HepG2 (cell line): ENCODE data around the gene STKLD1. TPM values are rescaled to one million over a fixed set of nuclear protein-coding genes. Genes with fewer than 3 reads are reported as not detected.

Experiments
- ATF1 ChIP-seq: IDR thresholded peaks from 2 replicates; pipeline ENCODE4 v1.6.1; 2016; ENCODE audit warnings: mild to moderate bottlenecking, control low read depth
- DNMT3B ChIP-seq: conservative IDR thresholded peaks from 2 replicates; pipeline ENCODE4 v1.6.1; 2016; ENCODE audit warnings: missing biosample characterization, control low read depth
- HMG20B ChIP-seq: conservative IDR thresholded peaks from 2 replicates; pipeline ENCODE4 v1.6.1; 2016; ENCODE audit warnings: missing genetic modification reagents, missing compliant biosample characterization
- IKZF4 ChIP-seq: sonication (generic); formaldehyde crosslinking; IDR thresholded peaks from 2 replicates; pipeline ENCODE4 v1.5.1; 2020; ENCODE audit warnings: borderline replicate concordance, mild to moderate bottlenecking, low read depth, missing genetic modification reagents; ENCODE audit errors: not compliant biosample characterization
- MBD4 ChIP-seq: IDR thresholded peaks from 2 replicates; pipeline ENCODE4 v1.6.1; 2012; ENCODE audit warnings: low read length, inconsistent platforms, borderline replicate concordance
- MXI1 ChIP-seq: IDR thresholded peaks from 3 replicates; pipeline ENCODE4 v1.6.1; 2012; ENCODE audit warnings: low read depth, low read length, inconsistent platforms, borderline replicate concordance
- PAF1 ChIP-seq: IDR thresholded peaks from 2 replicates; pipeline ENCODE4 v1.6.1; 2016; ENCODE audit warnings: missing genetic modification reagents, missing compliant biosample characterization
- TCF12 ChIP-seq, 2 experiments: fragments of 450-650 bp in 1 of 2; sonication (generic) in 1 of 2; formaldehyde crosslinking in 1 of 2; IDR thresholded peaks; 2 replicates each; pipeline versions ENCODE4 v1.6.1 to v1.8.0; 2017 to 2022; ENCODE audit warnings: antibody characterized with exemption in 1 of 2, mild to moderate bottlenecking in 1 of 2, missing genetic modification reagents in 1 of 2, moderate library complexity in 1 of 2
- ZMAT3 ChIP-seq: sonication (generic); formaldehyde crosslinking; conservative IDR thresholded peaks from 2 replicates; pipeline ENCODE4 v1.7.0; 2021; ENCODE audit warnings: missing genetic modification reagents
- ZNF382 ChIP-seq: sonication (generic); formaldehyde crosslinking; IDR thresholded peaks from 2 replicates; pipeline ENCODE4 v1.5.0; 2020; ENCODE audit warnings: missing genetic modification reagents, mild to moderate bottlenecking, borderline replicate concordance
- ZNF510 ChIP-seq: sonication (generic); formaldehyde crosslinking; IDR thresholded peaks from 2 replicates; pipeline ENCODE4 v1.4.0; 2020; ENCODE audit warnings: low read depth, mild to moderate bottlenecking, missing genetic modification reagents
- ZNF558 ChIP-seq: sonication (generic); formaldehyde crosslinking; IDR thresholded peaks from 2 replicates; pipeline ENCODE4 v1.9.0; 2022; ENCODE audit warnings: mild to moderate bottlenecking, missing genetic modification reagents, borderline replicate concordance
- ZNF652 ChIP-seq: IDR thresholded peaks from 2 replicates; pipeline ENCODE4 v1.6.1; 2016; ENCODE audit warnings: low read depth, borderline replicate concordance
- polyA plus RNA-seq, 8 experiments: library from polyadenylated mRNA; depleted of rRNA in 3 of 8; stranded (reverse) in 7 of 8; unstranded in 1 of 8; fragments of >200 nt; fragmentation: Illumina TruSeq in 4 of 8; extraction: Trizol in 4 of 8; gene quantifications; 2 replicates each; pipeline versions ENCODE4 v1.2.1 to v1.2.3, GENCODE V29; 2011 to 2016; ENCODE audit warnings: low read depth in 4 of 8, missing spikeins in 1 of 8, mixed read lengths in 1 of 8; ENCODE audit not compliant: insufficient read depth in 1 of 8
- total RNA-seq, 5 experiments: library from RNA; depleted of rRNA; stranded (reverse); fragments of >200 nt; fragmentation: Illumina TruSeq; extraction: Trizol; gene quantifications; 2 replicates each; pipeline ENCODE4 v1.2.3, GENCODE V29; 2016; ENCODE audit warnings: low read depth in 1 of 5
- TF ChIP-seq, protein P1 (sequence below): sonication (generic); formaldehyde crosslinking; IDR thresholded peaks from 2 replicates; pipeline ENCODE4 v1.4.0; 2020; ENCODE audit warnings: mild to moderate bottlenecking, missing genetic modification reagents
- TF ChIP-seq, protein P2 (sequence below): IDR thresholded peaks from 2 replicates; pipeline ENCODE4 v1.6.1; 2016; ENCODE audit warnings: missing biosample characterization, missing genetic modification reagents, low read depth
- TF ChIP-seq, protein P3 (sequence below): sonication (generic); formaldehyde crosslinking; IDR thresholded peaks from 2 replicates; pipeline ENCODE4 v1.4.0; 2020; ENCODE audit warnings: missing genetic modification reagents, borderline replicate concordance
- TF ChIP-seq, protein P4 (sequence below): sonication (generic); formaldehyde crosslinking; IDR thresholded peaks from 2 replicates; pipeline ENCODE4 v1.8.1; 2022; ENCODE audit warnings: mild to moderate bottlenecking, missing genetic modification reagents
- TF ChIP-seq, protein P5 (sequence below): sonication (generic); formaldehyde crosslinking; IDR thresholded peaks from 2 replicates; pipeline ENCODE4 v1.4.0; 2020; ENCODE audit warnings: missing genetic modification reagents, mild to moderate bottlenecking, borderline replicate concordance

The STKLD1 gene
- total and polyA plus RNA-seq, 2 of the 13 experiments (the other 11 are each of a cell fraction or from before 2014, with no cell fraction given): 1.5 to 2.2 TPM

DNA sequence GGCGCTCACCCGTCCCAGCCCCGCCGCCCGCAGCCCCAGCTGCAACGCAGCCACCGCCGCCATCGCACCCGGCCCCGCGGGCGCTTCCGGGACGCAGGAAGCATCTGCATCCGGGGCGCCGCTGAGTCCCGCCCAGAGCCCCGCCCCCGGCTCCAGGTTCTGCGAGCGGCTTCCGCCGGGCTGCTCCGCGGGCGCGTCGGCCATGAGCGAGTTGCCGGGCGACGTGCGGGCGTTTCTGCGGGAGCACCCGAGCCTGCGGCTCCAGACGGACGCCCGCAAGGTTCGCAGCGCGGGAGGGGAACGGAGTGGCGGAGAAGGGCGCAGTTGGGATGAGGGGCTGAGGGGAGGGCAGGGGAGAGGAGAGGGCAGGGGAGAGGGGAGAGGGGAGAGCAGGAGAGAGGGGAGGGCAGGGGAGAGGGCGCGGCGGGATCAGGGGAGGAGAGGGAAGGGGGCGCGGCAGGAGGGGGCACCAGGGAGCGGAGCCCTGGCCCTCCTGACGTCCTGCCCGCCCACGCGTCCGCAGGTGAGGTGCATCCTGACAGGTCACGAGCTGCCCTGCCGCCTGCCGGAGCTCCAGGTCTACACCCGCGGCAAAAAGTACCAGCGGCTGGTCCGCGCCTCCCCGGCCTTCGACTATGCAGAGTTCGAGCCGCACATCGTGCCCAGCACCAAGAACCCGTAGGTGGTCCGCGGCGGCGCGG lies 19.6 kb upstream of the STKLD1 start, which contains the start of the genes SURF1 and SURF2 (continued):
- no peak for TF ChIP-seq ZNF652 (CRISPR knock-in tag)
- TF ChIP-seq, protein P1, sequence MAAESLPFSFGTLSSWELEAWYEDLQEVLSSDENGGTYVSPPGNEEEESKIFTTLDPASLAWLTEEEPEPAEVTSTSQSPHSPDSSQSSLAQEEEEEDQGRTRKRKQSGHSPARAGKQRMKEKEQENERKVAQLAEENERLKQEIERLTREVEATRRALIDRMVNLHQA (CRISPR knock-in tag): no peak
- TF ChIP-seq, protein P2, sequence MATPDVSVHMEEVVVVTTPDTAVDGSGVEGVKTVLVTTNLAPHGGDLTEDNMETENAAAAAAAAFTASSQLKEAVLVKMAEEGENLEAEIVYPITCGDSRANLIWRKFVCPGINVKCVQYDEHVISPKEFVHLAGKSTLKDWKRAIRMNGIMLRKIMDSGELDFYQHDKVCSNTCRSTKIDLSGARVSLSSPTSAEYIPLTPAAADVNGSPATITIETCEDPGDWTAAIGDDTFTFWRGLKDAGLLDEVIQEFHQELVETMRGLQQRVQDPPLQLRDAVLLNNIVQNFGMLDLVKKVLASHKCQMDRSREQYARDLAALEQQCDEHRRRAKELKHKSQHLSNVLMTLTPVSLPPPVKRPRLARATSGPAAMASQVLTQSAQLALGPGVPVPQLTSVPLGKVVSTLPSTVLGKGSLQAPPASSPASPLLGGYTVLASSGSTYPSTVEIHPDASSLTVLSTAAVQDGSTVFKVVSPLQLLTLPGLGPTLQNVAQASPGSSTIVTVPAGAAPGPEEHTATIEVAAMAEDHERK (CRISPR knock-in tag): no peak
- no peak for TF ChIP-seq HMG20B
- TF ChIP-seq TCF12 (IDR thresholded peaks at IDR 0.05): no peak
- no peak for TF ChIP-seq TCF12 (CRISPR knock-in tag; IDR thresholded peaks at IDR 0.05)
- TF ChIP-seq, protein P3, sequence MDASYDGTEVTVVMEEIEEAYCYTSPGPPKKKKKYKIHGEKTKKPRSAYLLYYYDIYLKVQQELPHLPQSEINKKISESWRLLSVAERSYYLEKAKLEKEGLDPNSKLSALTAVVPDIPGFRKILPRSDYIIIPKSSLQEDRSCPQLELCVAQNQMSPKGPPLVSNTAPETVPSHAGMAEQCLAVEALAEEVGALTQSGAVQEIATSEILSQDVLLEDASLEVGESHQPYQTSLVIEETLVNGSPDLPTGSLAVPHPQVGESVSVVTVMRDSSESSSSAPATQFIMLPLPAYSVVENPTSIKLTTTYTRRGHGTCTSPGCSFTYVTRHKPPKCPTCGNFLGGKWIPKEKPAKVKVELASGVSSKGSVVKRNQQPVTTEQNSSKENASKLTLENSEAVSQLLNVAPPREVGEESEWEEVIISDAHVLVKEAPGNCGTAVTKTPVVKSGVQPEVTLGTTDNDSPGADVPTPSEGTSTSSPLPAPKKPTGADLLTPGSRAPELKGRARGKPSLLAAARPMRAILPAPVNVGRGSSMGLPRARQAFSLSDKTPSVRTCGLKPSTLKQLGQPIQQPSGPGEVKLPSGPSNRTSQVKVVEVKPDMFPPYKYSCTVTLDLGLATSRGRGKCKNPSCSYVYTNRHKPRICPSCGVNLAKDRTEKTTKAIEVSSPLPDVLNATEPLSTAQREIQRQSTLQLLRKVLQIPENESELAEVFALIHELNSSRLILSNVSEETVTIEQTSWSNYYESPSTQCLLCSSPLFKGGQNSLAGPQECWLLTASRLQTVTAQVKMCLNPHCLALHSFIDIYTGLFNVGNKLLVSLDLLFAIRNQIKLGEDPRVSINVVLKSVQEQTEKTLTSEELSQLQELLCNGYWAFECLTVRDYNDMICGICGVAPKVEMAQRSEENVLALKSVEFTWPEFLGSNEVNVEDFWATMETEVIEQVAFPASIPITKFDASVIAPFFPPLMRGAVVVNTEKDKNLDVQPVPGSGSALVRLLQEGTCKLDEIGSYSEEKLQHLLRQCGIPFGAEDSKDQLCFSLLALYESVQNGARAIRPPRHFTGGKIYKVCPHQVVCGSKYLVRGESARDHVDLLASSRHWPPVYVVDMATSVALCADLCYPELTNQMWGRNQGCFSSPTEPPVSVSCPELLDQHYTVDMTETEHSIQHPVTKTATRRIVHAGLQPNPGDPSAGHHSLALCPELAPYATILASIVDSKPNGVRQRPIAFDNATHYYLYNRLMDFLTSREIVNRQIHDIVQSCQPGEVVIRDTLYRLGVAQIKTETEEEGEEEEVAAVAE (CRISPR knock-in tag): no peak
- 0 out of 2 replicates have a peak, but pooled peaks have one; percentile 16 for TF ChIP-seq ZNF510 (CRISPR knock-in tag)
- no peak for TF ChIP-seq IKZF4 (CRISPR knock-in tag)
- 0 out of 2 replicates have a peak, but pooled peaks have one; percentile 40 for TF ChIP-seq ZMAT3
- peak; percentile 66; the same call in 1 of the 3 replicates for TF ChIP-seq MXI1
- TF ChIP-seq, protein P4, sequence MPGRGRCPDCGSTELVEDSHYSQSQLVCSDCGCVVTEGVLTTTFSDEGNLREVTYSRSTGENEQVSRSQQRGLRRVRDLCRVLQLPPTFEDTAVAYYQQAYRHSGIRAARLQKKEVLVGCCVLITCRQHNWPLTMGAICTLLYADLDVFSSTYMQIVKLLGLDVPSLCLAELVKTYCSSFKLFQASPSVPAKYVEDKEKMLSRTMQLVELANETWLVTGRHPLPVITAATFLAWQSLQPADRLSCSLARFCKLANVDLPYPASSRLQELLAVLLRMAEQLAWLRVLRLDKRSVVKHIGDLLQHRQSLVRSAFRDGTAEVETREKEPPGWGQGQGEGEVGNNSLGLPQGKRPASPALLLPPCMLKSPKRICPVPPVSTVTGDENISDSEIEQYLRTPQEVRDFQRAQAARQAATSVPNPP (CRISPR knock-in tag): no peak
- TF ChIP-seq, protein P5, sequence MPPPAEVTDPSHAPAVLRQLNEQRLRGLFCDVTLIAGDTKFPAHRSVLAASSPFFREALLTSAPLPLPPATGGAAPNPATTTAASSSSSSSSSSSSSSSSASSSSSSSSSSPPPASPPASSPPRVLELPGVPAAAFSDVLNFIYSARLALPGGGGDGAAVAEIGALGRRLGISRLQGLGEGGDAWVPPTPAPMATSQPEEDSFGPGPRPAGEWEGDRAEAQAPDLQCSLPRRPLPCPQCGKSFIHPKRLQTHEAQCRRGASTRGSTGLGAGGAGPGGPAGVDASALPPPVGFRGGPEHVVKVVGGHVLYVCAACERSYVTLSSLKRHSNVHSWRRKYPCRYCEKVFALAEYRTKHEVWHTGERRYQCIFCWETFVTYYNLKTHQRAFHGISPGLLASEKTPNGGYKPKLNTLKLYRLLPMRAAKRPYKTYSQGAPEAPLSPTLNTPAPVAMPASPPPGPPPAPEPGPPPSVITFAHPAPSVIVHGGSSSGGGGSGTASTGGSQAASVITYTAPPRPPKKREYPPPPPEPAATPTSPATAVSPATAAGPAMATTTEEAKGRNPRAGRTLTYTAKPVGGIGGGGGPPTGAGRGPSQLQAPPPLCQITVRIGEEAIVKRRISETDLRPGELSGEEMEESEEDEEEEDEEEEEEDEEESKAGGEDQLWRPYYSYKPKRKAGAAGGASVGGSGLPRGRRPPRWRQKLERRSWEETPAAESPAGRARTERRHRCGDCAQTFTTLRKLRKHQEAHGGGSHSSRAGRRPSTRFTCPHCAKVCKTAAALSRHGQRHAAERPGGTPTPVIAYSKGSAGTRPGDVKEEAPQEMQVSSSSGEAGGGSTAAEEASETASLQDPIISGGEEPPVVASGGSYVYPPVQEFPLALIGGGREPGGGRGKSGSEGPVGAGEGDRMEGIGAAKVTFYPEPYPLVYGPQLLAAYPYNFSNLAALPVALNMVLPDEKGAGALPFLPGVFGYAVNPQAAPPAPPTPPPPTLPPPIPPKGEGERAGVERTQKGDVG (CRISPR knock-in tag): no peak
- TF ChIP-seq MBD4: no peak
- no peak for TF ChIP-seq DNMT3B (CRISPR knock-in tag)
- no peak for TF ChIP-seq ZNF382 (CRISPR knock-in tag)
- no peak for TF ChIP-seq ATF1
- no peak; the same call in 1 of the 2 replicates for TF ChIP-seq ZNF558
- TF ChIP-seq PAF1 (CRISPR knock-in tag): no peak
